ENCODE results near the gene ORC2. TPM values are rescaled to one million over a fixed set of nuclear protein-coding genes. Genes with fewer than 3 reads are reported as not detected.
A peak's percentile ranks its signal among the peaks of the same experiment; 100 is the strongest.

ORC2 gene
- polyA plus RNA-seq (2011; rRNA removed) (4.7 and 4.9 TPM in 2 replicates), polyA minus RNA-seq (2011; rRNA and poly(A)+ RNA removed) (3.3 and 6.9 TPM in 2 replicates)

GRCh38 chr2:200963124-200963917, at the start of gene ORC2:
Gene ORC2, minus strand, starts transcription at chr2:200963660. Its CDS starts 5,537 bp downstream, at chr2:200958123.
- CTCF ChIA-PET: interaction anchor here (0.6 to 5.4 kb wide), 20 partner anchors 11 to 266 kb away, joined by 3 to 41 read pairs (median 4); no protein-coding TSS in a partner anchor
- POLR2A ChIA-PET: interaction anchor here (0.5 to 1.2 kb wide), 2 partner anchors 10 to 99 kb away, joined by 3 to 12 read pairs; partner anchors contain the start of gene CLK1
- DNase-seq (ENCODE audit: low read depth, low spot score): peak; percentile 80

GRCh38 chr2:201008296-201008829, 44.9 kb upstream of the ORC2 start:
- no peak for DNase-seq (ENCODE audit: low read depth, low spot score)
- Histone ChIP-seq H3K27ac (ENCODE audit: low read depth, low read length) (no peak overlapping the region), H3K4me3 (ENCODE audit: low read depth, low read length) (no peak overlapping the region), H3K9me3 (ENCODE audit: control insufficient read depth, insufficient read depth, low read length) (no peaks in the 10 kb centered on the region), H3K27me3 (ENCODE audit: control insufficient read depth, insufficient read depth, low read length) (no peaks in the 10 kb centered on the region)
- ChIA-PET CTCF (interaction anchor here (0.6 to 1.0 kb wide), 2 partner anchors 61 to 75 kb away, joined by 3 to 4 read pairs; no protein-coding TSS in a partner anchor), POLR2A (no interaction called here)
- no peak for TF ChIP-seq CTCF (IDR thresholded peaks at IDR 0.05; ENCODE audit: low read depth, low read length)

More at GRCh38 chr2:200963124-200963917, at the start of gene ORC2:
- H3K27me3 ChIP-seq (ENCODE audit: control insufficient read depth, insufficient read depth, low read length): no peaks in the 10 kb centered on the region
- H3K4me3 ChIP-seq (ENCODE audit: low read depth, low read length): peak within 1 kb of the TSS; percentile 94
- peak; percentile 65 for TF ChIP-seq CTCF (IDR thresholded peaks at IDR 0.05; ENCODE audit: low read depth, low read length)
- H3K27ac ChIP-seq (ENCODE audit: low read depth, low read length): peak within 1 kb of the TSS; percentile 62
- H3K9me3 ChIP-seq (ENCODE audit: control insufficient read depth, insufficient read depth, low read length): peaks cover 3% of the 10 kb centered on the region; the same call in 1 of the 2 replicates

- DNase-seq (ENCODE audit: low read depth, low spot score): no peak
- no peaks in the 10 kb centered on the region for H3K27me3 ChIP-seq (ENCODE audit: control insufficient read depth, insufficient read depth, low read length)
- H3K4me3 ChIP-seq (ENCODE audit: low read depth, low read length): no peak overlapping the region
- no peak overlapping the region for H3K27ac ChIP-seq (ENCODE audit: low read depth, low read length)
- POLR2A ChIA-PET: no interaction called here
- TF ChIP-seq CTCF (IDR thresholded peaks at IDR 0.05; ENCODE audit: low read depth, low read length): no peak
- CTCF ChIA-PET: no interaction called here
- no peaks in the 10 kb centered on the region for H3K9me3 ChIP-seq (ENCODE audit: control insufficient read depth, insufficient read depth, low read length)
These were observed 44.1 kb upstream of the ORC2 start for GRCh38 chr2:201007584-201007998.

- TF ChIP-seq CTCF (IDR thresholded peaks at IDR 0.05; ENCODE audit: low read depth, low read length): no peak
- CTCF ChIA-PET: no interaction called here
These were observed 43.2 kb upstream of the ORC2 start for GRCh38 chr2:201006704-201007103.

GRCh38 chr2:201004370-201004769, 40.9 kb upstream of the ORC2 start:
- TF ChIP-seq CTCF (IDR thresholded peaks at IDR 0.05; ENCODE audit: low read depth, low read length): no peak
- H3K9me3 ChIP-seq (ENCODE audit: control insufficient read depth, insufficient read depth, low read length): no peaks in the 10 kb centered on the region
- no peaks in the 10 kb centered on the region for H3K27me3 ChIP-seq (ENCODE audit: control insufficient read depth, insufficient read depth, low read length)
- no peak overlapping the region for H3K4me3 ChIP-seq (ENCODE audit: low read depth, low read length)
- POLR2A ChIA-PET: no interaction called here
- CTCF ChIA-PET: no interaction called here
- no peak overlapping the region for H3K27ac ChIP-seq (ENCODE audit: low read depth, low read length)
- DNase-seq (ENCODE audit: low read depth, low spot score): no peak

More at GRCh38 chr2:201006704-201007103, 43.2 kb upstream of the ORC2 start:
- no peak for DNase-seq (ENCODE audit: low read depth, low spot score)
- Histone ChIP-seq H3K4me3 (ENCODE audit: low read depth, low read length) (no peak overlapping the region), H3K27ac (ENCODE audit: low read depth, low read length) (no peak overlapping the region), H3K27me3 (ENCODE audit: control insufficient read depth, insufficient read depth, low read length) (no peaks in the 10 kb centered on the region), H3K9me3 (ENCODE audit: control insufficient read depth, insufficient read depth, low read length) (no peaks in the 10 kb centered on the region)
- POLR2A ChIA-PET: no interaction called here

Measured in AG04450 (cell line).